ENCODE data around the gene ENAH. TPM values are rescaled to one million over a fixed set of nuclear protein-coding genes. Genes with fewer than 3 reads are reported as not detected.

ENAH gene
- total and polyA plus RNA-seq, 8 donors: 8.0 to 62.8 (median 31.9) TPM

GRCh38 chr1:225654277-225654597, 1.3 kb upstream of the ENAH start:
- H3K36me3 ChIP-seq: no peaks in the 10 kb centered on the region
- no peak for FAIRE-seq
- peak overlapping the region in 2 of 4 donors; percentile 91 to 97 for H3K4me3 ChIP-seq
- H3K4me1 ChIP-seq: peaks cover 0 to 17% (median 13%) of the 10 kb centered on the region in 3 donors
- 84 to 85% methylated on average over 4 of the region's 4 CpGs for WGBS, 2 donors
- peak overlapping the region in 2 of 4 donors; percentile 89 to 93 for H3K27ac ChIP-seq
- H3K9me3 ChIP-seq: no peaks in the 10 kb centered on the region
- no peaks in the 10 kb centered on the region for H3K27me3 ChIP-seq
- ATAC-seq: no peak
- no peak for TF ChIP-seq CTCF (IDR thresholded peaks at IDR 0.05)
- no peak for DNase-seq
- intact Hi-C loops (cut with DNase I): no loop called here

GRCh38 chr1:225653463-225654276, 747 bp upstream of the ENAH start:
- 2 to 3% methylated on average over 66 to 70 of the region's 70 CpGs for WGBS, 2 donors
- no peak for TF ChIP-seq CTCF (IDR thresholded peaks at IDR 0.05)
- no peak for FAIRE-seq
- H3K27me3 ChIP-seq: no peaks in the 10 kb centered on the region
- ATAC-seq: peak; percentile 49 to 69 (median 58)
- peaks cover 0 to 21% (median 16%) of the 10 kb centered on the region in 3 donors for H3K4me1 ChIP-seq
- no peaks in the 10 kb centered on the region for H3K9me3 ChIP-seq
- intact Hi-C loops (cut with DNase I): no loop called here
- H3K27ac ChIP-seq: peak overlapping the region; percentile 87 to 93 (median 89)
- peak overlapping the region; percentile 70 to 97 (median 88) for H3K4me3 ChIP-seq
- no peaks in the 10 kb centered on the region for H3K36me3 ChIP-seq
- peak; percentile 61 to 84 (median 71) for DNase-seq

- peak in 4 of 6 donors; percentile 37 to 82 (median 53) for DNase-seq
- Histone ChIP-seq H3K4me3 (peak overlapping the region; percentile 70 to 97 (median 88)), H3K9me3 (no peaks in the 10 kb centered on the region), H3K27ac (peak overlapping the region; percentile 71 to 93 (median 89)), H3K27me3 (no peaks in the 10 kb centered on the region), H3K36me3 (no peaks in the 10 kb centered on the region), H3K4me1 (peaks cover 0 to 22% (median 21%) of the 10 kb centered on the region in 3 donors)
- no peak for FAIRE-seq
- WGBS, 2 donors: 0 to 2% methylated on average over 32 to 45 of the region's 45 CpGs
- intact Hi-C loops (cut with DNase I): no loop called here
- TF ChIP-seq CTCF (IDR thresholded peaks at IDR 0.05): no peak
- ATAC-seq: peak; percentile 6 to 43 (median 23)
Observed at GRCh38 chr1:225651872-225652728, 823 bp downstream of the ENAH start.

- Histone ChIP-seq H3K27me3 (no peaks in the 10 kb centered on the region), H3K4me3 (peak overlapping the region; percentile 70 to 97 (median 88)), H3K27ac (peak overlapping the region in 2 of 4 donors; percentile 89 to 93), H3K36me3 (no peaks in the 10 kb centered on the region), H3K9me3 (no peaks in the 10 kb centered on the region), H3K4me1 (peaks cover 0 to 22% (median 21%) of the 10 kb centered on the region in 3 donors)
- DNase-seq (no peak), ATAC-seq (no peak), FAIRE-seq (no peak)
- 6 to 8% methylated on average over 8 of the region's 8 CpGs for WGBS, 2 donors
- TF ChIP-seq CTCF (IDR thresholded peaks at IDR 0.05): no peak
- intact Hi-C loops (cut with DNase I): no loop called here
Observed at GRCh38 chr1:225651376-225651871, 1.5 kb downstream of the ENAH start.

Data from pancreas (tissue), 10 donors.